ENCODE measurements around the gene ZDHHC20.

DNA sequence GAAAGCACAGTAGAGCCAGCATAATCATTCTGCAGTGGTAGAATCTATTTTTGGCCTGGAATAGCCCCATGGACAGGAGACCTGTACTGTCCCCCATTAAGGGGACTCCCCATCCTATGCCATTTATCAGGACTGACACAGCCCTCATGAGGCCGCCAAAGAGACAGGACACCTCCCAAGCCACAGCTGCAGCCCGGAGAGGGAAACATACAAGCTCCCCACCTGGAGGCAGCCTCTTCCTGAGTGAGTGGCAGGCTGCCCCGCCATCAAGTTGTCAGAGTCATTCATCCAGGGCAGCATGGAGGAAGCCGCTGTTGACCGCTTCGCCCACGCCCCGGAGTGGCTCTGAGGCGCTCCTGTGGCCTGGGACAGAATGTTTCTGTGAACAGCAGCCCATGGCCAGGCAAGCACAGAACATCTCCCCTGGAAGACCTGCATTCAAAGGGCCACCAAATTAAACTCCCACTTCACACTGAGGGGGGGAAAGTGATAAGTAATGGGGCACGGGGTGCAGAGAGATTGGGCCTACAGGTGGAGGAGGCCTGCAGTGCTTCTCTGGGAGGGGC is 111.3 kb downstream of the ZDHHC20 start:
- TF ChIP-seq, protein P1, sequence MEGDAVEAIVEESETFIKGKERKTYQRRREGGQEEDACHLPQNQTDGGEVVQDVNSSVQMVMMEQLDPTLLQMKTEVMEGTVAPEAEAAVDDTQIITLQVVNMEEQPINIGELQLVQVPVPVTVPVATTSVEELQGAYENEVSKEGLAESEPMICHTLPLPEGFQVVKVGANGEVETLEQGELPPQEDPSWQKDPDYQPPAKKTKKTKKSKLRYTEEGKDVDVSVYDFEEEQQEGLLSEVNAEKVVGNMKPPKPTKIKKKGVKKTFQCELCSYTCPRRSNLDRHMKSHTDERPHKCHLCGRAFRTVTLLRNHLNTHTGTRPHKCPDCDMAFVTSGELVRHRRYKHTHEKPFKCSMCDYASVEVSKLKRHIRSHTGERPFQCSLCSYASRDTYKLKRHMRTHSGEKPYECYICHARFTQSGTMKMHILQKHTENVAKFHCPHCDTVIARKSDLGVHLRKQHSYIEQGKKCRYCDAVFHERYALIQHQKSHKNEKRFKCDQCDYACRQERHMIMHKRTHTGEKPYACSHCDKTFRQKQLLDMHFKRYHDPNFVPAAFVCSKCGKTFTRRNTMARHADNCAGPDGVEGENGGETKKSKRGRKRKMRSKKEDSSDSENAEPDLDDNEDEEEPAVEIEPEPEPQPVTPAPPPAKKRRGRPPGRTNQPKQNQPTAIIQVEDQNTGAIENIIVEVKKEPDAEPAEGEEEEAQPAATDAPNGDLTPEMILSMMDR (IDR thresholded peaks at IDR 0.05) = no peak
- TF ChIP-seq TEAD4 (IDR thresholded peaks at IDR 0.05; ENCODE audit: borderline replicate concordance, insufficient read depth) = no peak
- TF ChIP-seq FOSL2 (IDR thresholded peaks at IDR 0.05; ENCODE audit: borderline replicate concordance, low read depth) = no peak
- TF ChIP-seq, protein P2, sequence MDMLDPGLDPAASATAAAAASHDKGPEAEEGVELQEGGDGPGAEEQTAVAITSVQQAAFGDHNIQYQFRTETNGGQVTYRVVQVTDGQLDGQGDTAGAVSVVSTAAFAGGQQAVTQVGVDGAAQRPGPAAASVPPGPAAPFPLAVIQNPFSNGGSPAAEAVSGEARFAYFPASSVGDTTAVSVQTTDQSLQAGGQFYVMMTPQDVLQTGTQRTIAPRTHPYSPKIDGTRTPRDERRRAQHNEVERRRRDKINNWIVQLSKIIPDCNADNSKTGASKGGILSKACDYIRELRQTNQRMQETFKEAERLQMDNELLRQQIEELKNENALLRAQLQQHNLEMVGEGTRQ (IDR thresholded peaks at IDR 0.05; ENCODE audit: borderline replicate concordance, low read depth, low read length) = no peak
- TF ChIP-seq EZH2phosphoT487 (IDR thresholded peaks at IDR 0.05; ENCODE audit: borderline replicate concordance, low read depth) = no peak
